ENCODE results near the gene ELFN1.
A peak's percentile ranks its signal among the peaks of the same experiment; 100 is the strongest.

The ELFN1 gene

DNA sequence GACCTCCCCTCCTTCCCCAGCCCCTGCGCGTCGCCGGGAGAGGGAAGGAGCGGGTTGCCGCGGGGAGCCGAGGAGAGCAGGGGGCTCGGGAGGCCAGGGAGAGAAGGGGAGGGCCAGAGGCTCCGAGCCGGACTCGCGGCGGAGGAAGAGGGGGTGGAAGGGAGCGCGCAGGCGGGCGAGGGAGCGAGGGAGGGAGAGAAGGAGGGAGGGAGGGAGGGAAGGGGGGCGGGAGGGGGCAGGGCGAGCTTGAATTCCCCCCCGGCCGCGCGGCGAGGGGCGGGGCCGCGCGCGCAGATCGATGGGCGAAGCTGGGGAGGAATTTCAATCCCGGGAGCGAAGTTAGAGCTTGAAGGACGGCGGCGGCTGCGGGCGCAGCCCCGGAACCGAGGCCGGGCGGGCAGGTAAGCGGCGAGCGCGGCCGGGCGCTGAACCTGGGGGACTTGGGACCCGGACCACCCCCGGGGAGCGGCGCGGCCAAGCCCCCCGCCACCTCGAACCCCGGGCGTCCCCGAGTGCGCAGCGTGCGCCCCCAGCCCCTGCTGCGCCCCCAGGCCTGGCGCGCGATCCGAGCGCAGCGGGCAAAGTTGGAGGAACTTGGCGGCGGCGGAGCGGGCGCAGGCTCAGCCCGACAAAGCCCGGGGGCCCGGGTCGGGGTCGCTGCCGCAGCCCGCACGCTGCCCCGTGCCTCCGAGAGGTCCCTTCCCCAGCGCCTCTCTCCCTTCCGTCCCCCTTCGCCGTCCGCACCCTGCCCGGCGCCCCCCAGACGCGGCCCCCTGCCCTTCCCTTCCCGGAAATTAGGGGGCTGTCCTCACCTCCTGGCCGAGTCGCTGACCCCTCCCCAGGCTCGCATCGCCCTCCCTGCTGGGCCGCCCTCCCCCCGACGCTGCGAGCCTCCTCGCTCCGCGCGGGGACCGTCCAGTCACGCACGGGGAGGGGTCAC, at the start of gene ELFN1:
Gene ELFN1 (plus strand): TSS at position 324 of the 940 bp plus-strand sequence. CDS start 74,320 bp downstream, outside the sequence.
- intact Hi-C loops (cut with DNase I), result no loop called here
- peak in 5 of 10 donors; percentile 13 to 86 (median 74) for DNase-seq

GRCh38 chr7:1620835-1621234, 49.2 kb upstream of the ELFN1 start:
- intact Hi-C loops (cut with DNase I), result no loop called here
- peak in 3 of 10 donors; percentile 39 to 78 (median 66) for DNase-seq

DNA sequence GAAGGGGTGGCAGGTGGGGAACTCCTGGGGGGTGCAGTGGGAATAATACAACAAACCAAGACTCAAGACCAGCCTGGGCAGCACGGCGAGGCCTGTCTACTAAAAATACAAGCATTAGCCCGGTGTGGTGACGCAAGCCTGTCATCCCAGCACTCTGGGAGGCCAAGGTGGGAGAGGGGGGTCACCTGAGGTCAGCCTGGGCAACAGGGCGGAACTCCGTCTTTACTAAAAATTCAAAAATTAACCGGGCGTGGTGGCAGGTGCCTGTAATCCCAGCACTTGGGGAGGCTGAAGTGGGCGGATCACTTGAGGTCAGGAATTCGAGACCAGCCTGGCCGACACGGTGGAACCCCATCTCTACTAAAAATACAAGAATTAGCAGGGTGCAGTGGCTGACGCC, 48.4 kb upstream of the ELFN1 start:
- intact Hi-C loops (cut with DNase I), result no loop called here
- peak in 3 of 10 donors; percentile 30 to 68 (median 30) for DNase-seq

- intact Hi-C loops (cut with DNase I), result no loop called here
- peak in 3 of 10 donors; percentile 18 to 68 (median 42) for DNase-seq
Observed at GRCh38 chr7:1622441-1622840, 47.6 kb upstream of the ELFN1 start.

GRCh38 chr7:1623810-1624209, 46.3 kb upstream of the ELFN1 start:
- peak in 3 of 10 donors; percentile 39 to 79 (median 75) for DNase-seq
- intact Hi-C loops (cut with DNase I), result no loop called here

DNA sequence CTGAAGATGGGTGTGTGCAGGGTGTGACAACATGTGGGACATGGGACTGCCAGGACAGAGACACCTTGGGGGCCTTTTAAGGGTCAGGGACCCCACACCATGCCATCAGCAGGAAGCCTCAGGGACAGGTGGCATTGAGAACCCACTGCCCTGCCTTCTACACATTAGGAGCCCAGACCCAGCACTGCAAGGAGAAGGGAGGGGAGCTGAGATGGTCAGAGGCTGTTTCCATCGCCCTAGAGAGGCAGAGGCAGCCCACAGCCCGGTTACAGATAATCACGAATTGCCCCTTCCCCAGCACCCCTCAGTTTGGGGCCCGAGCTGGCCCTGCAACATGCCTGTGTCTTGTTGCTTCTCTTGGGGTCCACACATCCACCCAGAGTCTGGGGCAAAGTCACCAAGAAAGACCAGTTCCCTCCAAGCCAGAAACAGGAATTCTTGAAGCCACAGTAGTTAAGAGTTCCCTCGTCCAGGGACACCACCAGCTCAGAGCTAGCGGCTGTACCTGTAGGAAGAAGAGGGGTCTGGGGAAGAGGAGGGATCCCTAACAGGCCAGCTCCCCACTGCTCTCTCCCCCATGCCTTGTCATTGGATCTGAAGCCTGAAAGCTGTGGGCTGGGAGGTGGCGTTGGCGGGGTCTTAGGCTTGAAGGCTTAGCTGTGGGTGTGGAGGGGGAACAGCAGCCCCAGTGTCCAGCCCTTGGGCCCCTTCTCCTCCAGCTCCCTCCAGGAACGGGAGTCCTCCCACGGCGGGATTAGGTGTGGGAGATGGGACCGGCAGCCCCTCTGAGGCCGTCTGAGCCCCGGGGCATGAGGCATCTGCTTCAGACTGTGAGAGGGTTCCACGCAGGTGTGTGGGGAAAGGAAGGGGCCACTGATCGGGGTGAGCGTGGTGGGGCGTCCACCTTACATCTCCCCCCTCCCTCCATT, 44.8 kb upstream of the ELFN1 start:
- DNase-seq, result peak in 3 of 10 donors; percentile 23 to 83 (median 49)
- intact Hi-C loops (cut with DNase I), result no loop called here

- intact Hi-C loops (cut with DNase I), result no loop called here
Observed at GRCh38 chr7:1626769-1627168, 43.3 kb upstream of the ELFN1 start.

GRCh38 chr7:1630700-1631336, 39.3 kb upstream of the ELFN1 start:
- intact Hi-C loops (cut with DNase I), result no loop called here
- no peak for DNase-seq

More at GRCh38 chr7:1626769-1627168, 43.3 kb upstream of the ELFN1 start:
- DNase-seq, result no peak

DNA sequence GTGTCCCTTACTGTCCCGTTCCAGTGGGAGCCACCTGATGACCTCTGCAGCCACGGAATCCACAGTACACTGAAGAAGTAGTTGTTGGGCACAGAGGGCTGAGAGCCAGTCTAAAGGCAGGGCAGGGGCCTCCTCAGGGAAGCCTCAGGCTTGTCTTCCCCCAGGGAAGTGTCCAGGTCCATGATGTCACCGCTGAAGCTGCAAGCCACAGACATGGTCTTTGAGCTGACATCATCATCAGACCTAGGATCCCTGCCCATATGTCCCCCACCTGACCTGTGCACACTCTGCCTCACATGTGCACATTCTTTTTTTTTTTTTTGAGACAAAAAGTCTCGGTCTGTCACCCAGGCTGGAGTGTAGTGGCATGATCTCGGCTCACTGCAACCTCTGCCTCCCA, 38.4 kb upstream of the ELFN1 start:
- intact Hi-C loops (cut with DNase I), result no loop called here
- peak in 3 of 10 donors; percentile 8 to 18 (median 13) for DNase-seq

GRCh38 chr7:1632506-1632905, 37.6 kb upstream of the ELFN1 start:
- peak in 3 of 10 donors; percentile 23 to 31 (median 28) for DNase-seq
- intact Hi-C loops (cut with DNase I), result no loop called here

DNA sequence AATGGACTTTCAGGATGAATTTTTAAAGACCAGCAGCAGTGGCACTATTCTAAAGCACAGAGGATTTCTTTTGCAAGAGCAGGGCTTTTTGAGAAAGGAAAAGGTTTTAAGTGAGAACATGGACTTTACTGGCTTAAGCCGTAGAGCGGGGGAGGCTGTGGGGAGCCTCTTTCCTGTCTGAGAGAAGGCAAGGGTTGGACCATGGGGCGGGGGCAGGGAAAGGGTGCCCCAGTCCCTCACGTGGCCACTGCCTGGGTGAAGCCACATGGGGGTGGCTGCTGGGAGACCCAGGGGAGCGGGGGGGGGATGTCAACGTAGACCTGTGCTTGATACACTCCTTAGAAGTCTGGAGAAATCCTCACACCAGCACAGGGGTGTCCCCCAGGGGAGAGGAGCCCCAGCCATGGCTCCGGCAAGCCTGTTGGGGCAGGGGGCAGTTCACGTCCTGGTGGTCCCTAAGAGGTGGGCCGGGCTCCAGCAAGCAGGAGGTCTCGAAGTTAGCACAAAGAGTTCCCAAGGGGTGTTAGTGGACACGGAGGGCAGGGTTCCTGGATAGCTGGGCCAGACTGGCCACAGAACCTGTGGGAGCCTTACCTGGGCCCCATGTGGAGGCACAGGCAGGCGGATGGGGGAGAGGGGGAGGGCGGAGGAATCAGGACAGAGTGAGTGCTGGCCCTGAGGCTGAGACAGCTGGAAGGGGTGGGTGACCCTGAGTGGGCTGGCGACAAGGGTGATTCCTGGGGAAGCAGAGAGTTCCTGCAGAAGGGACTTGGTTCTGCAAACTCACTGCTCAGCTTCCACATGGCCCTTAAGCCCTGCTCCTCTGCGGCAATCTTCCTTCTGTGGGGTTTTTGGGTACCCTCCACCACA, 36.9 kb upstream of the ELFN1 start:
- intact Hi-C loops (cut with DNase I), result no loop called here
- peak in 3 of 10 donors; percentile 47 to 56 (median 55) for DNase-seq

- peak in 1 of 10 donors; percentile 7 for DNase-seq
- intact Hi-C loops (cut with DNase I), result no loop called here
Observed at GRCh38 chr7:1635401-1635800, 34.7 kb upstream of the ELFN1 start.

- intact Hi-C loops (cut with DNase I), result no loop called here
- peak in 1 of 10 donors; percentile 9 for DNase-seq
Observed at GRCh38 chr7:1637155-1637554, 32.9 kb upstream of the ELFN1 start.

DNA sequence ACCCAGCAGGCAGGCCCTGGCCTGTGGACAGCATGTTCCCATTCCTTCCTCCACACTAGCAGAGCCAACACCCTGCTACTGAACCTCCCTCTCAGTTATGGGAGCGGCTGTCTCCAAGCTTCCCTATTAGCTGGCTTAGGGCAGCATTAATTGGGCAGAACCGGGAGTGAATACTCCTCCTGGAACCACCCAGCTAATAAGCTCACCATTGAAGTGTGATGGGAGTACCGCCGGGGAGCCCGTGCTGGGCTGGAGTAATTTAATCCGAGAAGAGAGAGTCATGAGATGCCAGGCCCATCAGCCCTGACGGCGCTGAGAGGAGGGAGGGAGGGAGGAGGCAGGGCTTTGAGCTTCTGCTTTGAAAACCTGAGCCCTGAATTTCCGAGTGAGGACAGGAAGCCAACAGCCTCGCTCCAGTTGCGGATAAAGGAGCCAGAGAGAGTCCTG, 31.8 kb upstream of the ELFN1 start:
- DNase-seq, result peak in 3 of 10 donors; percentile 21 to 33 (median 33)
- intact Hi-C loops (cut with DNase I), result no loop called here

- intact Hi-C loops (cut with DNase I), result no loop called here
- DNase-seq, result peak in 3 of 10 donors; percentile 58 to 75 (median 74)
Observed at GRCh38 chr7:1639071-1639470, 31.0 kb upstream of the ELFN1 start.

DNA sequence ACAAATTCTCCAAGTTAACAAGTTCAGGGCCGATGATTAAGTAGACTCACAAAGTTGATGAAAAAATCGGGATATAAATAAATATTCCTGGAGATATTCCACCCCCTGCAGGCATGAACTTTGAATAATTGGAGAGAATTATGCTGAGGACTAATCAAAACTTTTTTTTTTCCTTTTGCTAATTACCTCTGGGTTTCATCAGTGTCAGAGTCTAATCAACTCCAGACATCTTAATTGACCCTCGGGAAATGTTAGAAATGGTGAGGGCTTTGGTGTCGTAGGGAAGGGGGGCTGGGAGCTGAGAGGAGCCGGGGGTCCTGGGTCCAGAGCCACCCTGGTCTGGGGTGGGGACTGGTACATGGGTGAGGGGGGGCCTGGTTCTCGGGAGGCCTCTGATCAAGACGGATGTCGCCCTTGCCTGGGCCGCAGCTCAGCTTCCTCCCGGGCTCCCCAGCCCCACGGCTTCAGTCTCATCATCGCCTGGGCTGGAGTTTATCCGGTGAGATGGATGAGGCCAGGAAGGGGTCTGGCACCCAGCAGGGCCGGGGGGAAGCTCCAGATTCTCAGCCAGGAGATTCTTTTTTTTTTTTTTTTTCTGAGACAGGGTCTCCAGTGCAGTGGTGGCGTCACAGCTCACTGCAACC, 30.4 kb upstream of the ELFN1 start:
- intact Hi-C loops (cut with DNase I), result no loop called here
- peak in 3 of 10 donors; percentile 27 to 62 (median 50) for DNase-seq

GRCh38 chr7:1640376-1641172, 29.5 kb upstream of the ELFN1 start:
- DNase-seq, result peak in 3 of 10 donors; percentile 52 to 79 (median 58)
- intact Hi-C loops (cut with DNase I), result no loop called here

GRCh38 chr7:1641173-1641572, 28.9 kb upstream of the ELFN1 start:
- DNase-seq, result peak in 2 of 10 donors; percentile 44 to 62

More at GRCh38 chr7:1641173-1641572, 28.9 kb upstream of the ELFN1 start:
- intact Hi-C loops (cut with DNase I), result no loop called here

All from posterior cingulate gyrus (tissue), 11 donors.